ENCODE results near the gene TMC4. TPM values are rescaled to one million over a fixed set of nuclear protein-coding genes. Genes with fewer than 3 reads are reported as not detected.
"Not testable (repeated sequence)": the region's sequence is repeated elsewhere in the genome, so short reads cannot be mapped to it uniquely, and the experiment has no call there.

Gene TMC4
- total and polyA plus RNA-seq, 2 experiments from 2014 or later = 40.3 to 94.4 TPM

GRCh38 chr19:54178581-54179261 is 5.8 kb upstream of the TMC4 start:
- Histone ChIP-seq H3K4me3 (no peak overlapping the region), H3K9me2 (replicated peaks; ENCODE audit: insufficient read depth) (no peaks in the 10 kb centered on the region), H3K79me2 (no peaks in the 10 kb centered on the region), H3K9me3 (ENCODE audit: low read depth) (no peaks in the 10 kb centered on the region), H3K4me1 (ENCODE audit: insufficient read depth) (no peaks in the 10 kb centered on the region), H3K27me3 (no peaks in the 10 kb centered on the region), H2AFZ (no peak overlapping the region), H3K4me2 (no peak overlapping the region), H3K27ac (no peak overlapping the region), H4K20me1 (ENCODE audit: insufficient read depth, poor library complexity, severe bottlenecking) (no peaks in the 10 kb centered on the region), H3K36me3 (replicated peaks; ENCODE audit: insufficient read depth, low read depth) (no peaks in the 10 kb centered on the region)
- TF ChIP-seq CTCF (IDR thresholded peaks at IDR 0.05; ENCODE audit: poor library complexity) (no peak), EZH2phosphoT487 (IDR thresholded peaks at IDR 0.05; ENCODE audit: low read depth, severe bottlenecking, unreplicated experiment) (no peak), EZH2 (IDR thresholded peaks at IDR 0.05; ENCODE audit: borderline replicate concordance) (no peak)
- no peak for DNase-seq (ENCODE audit: low spot score)
- WGBS (ENCODE audit: low lambda C conversion rate, missing lambda C conversion rate) = 94% methylated on average over 23 of the region's 23 CpGs

- Histone ChIP-seq H3K4me1 (ENCODE audit: insufficient read depth) (no peaks in the 10 kb centered on the region), H3K9me2 (replicated peaks; ENCODE audit: insufficient read depth) (no peaks in the 10 kb centered on the region), H3K27me3 (no peaks in the 10 kb centered on the region), H4K20me1 (ENCODE audit: insufficient read depth, poor library complexity, severe bottlenecking) (no peaks in the 10 kb centered on the region), H3K79me2 (no peaks in the 10 kb centered on the region), H3K4me2 (no peak overlapping the region), H3K9me3 (ENCODE audit: low read depth) (no peaks in the 10 kb centered on the region), H3K4me3 (no peak overlapping the region), H3K36me3 (replicated peaks; ENCODE audit: insufficient read depth, low read depth) (no peaks in the 10 kb centered on the region), H3K27ac (no peak overlapping the region), H2AFZ (no peak overlapping the region)
- TF ChIP-seq EZH2phosphoT487 (IDR thresholded peaks at IDR 0.05; ENCODE audit: low read depth, severe bottlenecking, unreplicated experiment) = no peak
- no peak for TF ChIP-seq EZH2 (IDR thresholded peaks at IDR 0.05; ENCODE audit: borderline replicate concordance)
- TF ChIP-seq CTCF (IDR thresholded peaks at IDR 0.05; ENCODE audit: poor library complexity) = no peak
- no peak for DNase-seq (ENCODE audit: low spot score)
- WGBS (ENCODE audit: low lambda C conversion rate, missing lambda C conversion rate) = 88% methylated on average over 22 of the region's 25 CpGs
These were observed 1.2 kb upstream of the TMC4 start for GRCh38 chr19:54173951-54174834.

GRCh38 chr19:54173359-54173699 is 369 bp upstream of the TMC4 start:
- no peaks in the 10 kb centered on the region for H3K9me2 ChIP-seq (replicated peaks; ENCODE audit: insufficient read depth)
- H3K79me2 ChIP-seq = no peaks in the 10 kb centered on the region
- no peak for TF ChIP-seq EZH2phosphoT487 (IDR thresholded peaks at IDR 0.05; ENCODE audit: low read depth, severe bottlenecking, unreplicated experiment)
- TF ChIP-seq CTCF (IDR thresholded peaks at IDR 0.05; ENCODE audit: poor library complexity) = no peak
- no peak for TF ChIP-seq EZH2 (IDR thresholded peaks at IDR 0.05; ENCODE audit: borderline replicate concordance)
- no peaks in the 10 kb centered on the region for H4K20me1 ChIP-seq (ENCODE audit: insufficient read depth, poor library complexity, severe bottlenecking)
- no peak overlapping the region for H2AFZ ChIP-seq
- H3K36me3 ChIP-seq (replicated peaks; ENCODE audit: insufficient read depth, low read depth) = no peaks in the 10 kb centered on the region
- peak overlapping the region; percentile 32 for H3K27ac ChIP-seq
- no peaks in the 10 kb centered on the region for H3K27me3 ChIP-seq
- 49% methylated on average over 15 of the region's 15 CpGs for WGBS (ENCODE audit: low lambda C conversion rate, missing lambda C conversion rate)
- no peak overlapping the region for H3K4me3 ChIP-seq
- peak overlapping the region; percentile 75 for H3K4me2 ChIP-seq
- no peak for DNase-seq (ENCODE audit: low spot score)
- no peaks in the 10 kb centered on the region for H3K4me1 ChIP-seq (ENCODE audit: insufficient read depth)
- no peaks in the 10 kb centered on the region for H3K9me3 ChIP-seq (ENCODE audit: low read depth)

- not testable (repeated sequence) for H3K9me3 ChIP-seq (ENCODE audit: low read depth); H3K79me2 ChIP-seq; H3K4me1 ChIP-seq (ENCODE audit: insufficient read depth); H4K20me1 ChIP-seq (ENCODE audit: insufficient read depth, poor library complexity, severe bottlenecking); DNase-seq (ENCODE audit: low spot score); H3K9me2 ChIP-seq (replicated peaks; ENCODE audit: insufficient read depth); H3K27me3 ChIP-seq; H2AFZ ChIP-seq; H3K4me3 ChIP-seq; H3K36me3 ChIP-seq (replicated peaks; ENCODE audit: insufficient read depth, low read depth)
- H3K4me2 ChIP-seq = peak overlapping the region; percentile 75
- 74% methylated on average over 15 of the region's 23 CpGs for WGBS (ENCODE audit: low lambda C conversion rate, missing lambda C conversion rate)
- H3K27ac ChIP-seq = peak overlapping the region; percentile 43
These were observed 1.1 kb downstream of the TMC4 start for GRCh38 chr19:54171736-54172431.

All from hepatocyte (in vitro differentiated cells).